H1 (cell line): ENCODE results near the gene DCAF6. TPM values are rescaled to one million over a fixed set of nuclear protein-coding genes. Genes with fewer than 3 reads are reported as not detected.

Source experiments
- CTCF ChIA-PET: fragments of 300-600 bp; sonication (Branson Sonifier 250); formaldehyde crosslinking; loops from one replicate; lab custom pipeline; 2021; ENCODE audit not compliant: partially characterized antibody; lab: Charles Lee
- POLR2A ChIA-PET: fragments of 300-600 bp; sonication (Branson Sonifier 250); formaldehyde crosslinking; loops from one replicate; lab custom pipeline; 2021; ENCODE audit warnings: inconsistent platforms; ENCODE audit not compliant: partially characterized antibody; lab: Charles Lee
- DNase-seq, 2 experiments: peaks; one replicate each; pipeline versions ENCODE4 v3.0.0 to v3.0.0-alpha.2; 2010 to 2022; ENCODE audit warnings: low spot score in 2 of 2, low read depth in 1 of 2, mixed read lengths in 1 of 2
- FAIRE-seq: peaks from 2 replicates; lab custom pipeline; 2011; peaks lifted over from hg19 to GRCh38; lab: Jason Lieb, UNC
- H2AFZ ChIP-seq: 2 replicates; pipeline ENCODE4 v1.8.1; 2012; ENCODE audit warnings: low read length, inconsistent platforms
- H2AK5ac ChIP-seq: 2 replicates; pipeline ENCODE4 v1.6.1; 2013; ENCODE audit warnings: low read depth, low read length
- H2BK120ac ChIP-seq: replicated peaks from 2 replicates; pipeline ENCODE3; 2013; ENCODE audit warnings: low read depth, low read length, inconsistent platforms
- H2BK12ac ChIP-seq: 2 replicates; pipeline ENCODE4 v1.6.1; 2013; ENCODE audit warnings: low read depth, low read length
- H2BK15ac ChIP-seq: 2 replicates; pipeline ENCODE4 v1.6.1; 2013; ENCODE audit warnings: low read length
- H2BK20ac ChIP-seq: 2 replicates; pipeline ENCODE4 v1.6.1; 2013; ENCODE audit warnings: low read length
- H2BK5ac ChIP-seq: 2 replicates; pipeline ENCODE4 v1.6.1; 2013; ENCODE audit warnings: low read depth, low read length
- H3K14ac ChIP-seq: 2 replicates; pipeline ENCODE4 v1.6.1; 2013; ENCODE audit warnings: inconsistent platforms; ENCODE audit not compliant: insufficient read length
- H3K18ac ChIP-seq: 2 replicates; pipeline ENCODE4 v1.6.1; 2013; ENCODE audit warnings: low read length; ENCODE audit errors: extremely low read depth
- H3K23ac ChIP-seq: 2 replicates; pipeline ENCODE4 v1.6.1; 2013; ENCODE audit warnings: inconsistent platforms; ENCODE audit not compliant: insufficient read length
- H3K23me2 ChIP-seq: 2 replicates; pipeline ENCODE4 v1.6.1; 2013; ENCODE audit warnings: low read depth, low read length
- H3K27ac ChIP-seq: 2 replicates; pipeline ENCODE4 v1.6.1; 2011; ENCODE audit warnings: low read depth, low read length, inconsistent platforms
- H3K27me3 ChIP-seq, 4 experiments: replicated peaks in 1 of 4; 1 replicate in 1 of 4; 2 replicates in 3 of 4; pipeline versions ENCODE4 v1.6.1 to v1.8.1; 2011 to 2013; ENCODE audit warnings: low read length in 3 of 4, mild to moderate bottlenecking in 3 of 4, inconsistent platforms in 2 of 4, mixed read lengths in 2 of 4, moderate library complexity in 1 of 4; ENCODE audit not compliant: control insufficient read depth in 3 of 4, insufficient read depth in 3 of 4; ENCODE audit errors: extremely low read depth in 1 of 4
- H3K36me3 ChIP-seq, 4 experiments: 2 replicates each; pipeline versions ENCODE4 v1.6.1 to v1.8.1; 2011 to 2013; ENCODE audit warnings: mild to moderate bottlenecking in 4 of 4, low read length in 3 of 4, moderate library complexity in 2 of 4, control low read depth in 1 of 4, inconsistent platforms in 1 of 4; ENCODE audit not compliant: insufficient read depth in 4 of 4, control insufficient read depth in 2 of 4
- H3K4ac ChIP-seq: replicated peaks from 2 replicates; pipeline ENCODE3; 2013; ENCODE audit warnings: low read length, low read depth, mixed read lengths, inconsistent platforms; ENCODE audit not compliant: insufficient read length
- H3K4me1 ChIP-seq, 4 experiments: replicated peaks in 1 of 4; 1 replicate in 1 of 4; 2 replicates in 3 of 4; pipeline versions ENCODE4 v1.6.1 to v1.8.1; 2011 to 2013; ENCODE audit warnings: low read length in 3 of 4, inconsistent platforms in 2 of 4, mixed read lengths in 1 of 4; ENCODE audit not compliant: insufficient read depth in 4 of 4, control insufficient read depth in 3 of 4
- H3K4me2 ChIP-seq, 2 experiments: 2 replicates each; pipeline versions ENCODE4 v1.6.1 to v1.8.1; 2011 to 2013; ENCODE audit warnings: low read depth in 2 of 2, low read length in 2 of 2, control low read depth in 1 of 2, inconsistent platforms in 1 of 2, mild to moderate bottlenecking in 1 of 2; ENCODE audit not compliant: insufficient read depth in 1 of 2
- H3K4me3 ChIP-seq, 4 experiments: fragments of 200-600, 300-600 bp in 1 of 4; sonication (generic), shearing (Covaris generic), sonication (Bioruptor Twin) in 1 of 4; 2 replicates each; pipeline versions ENCODE4 v1.5.1 to v1.8.1; 2011 to 2016; ENCODE audit warnings: low read length in 4 of 4, low read depth in 3 of 4, control low read depth in 2 of 4, inconsistent platforms in 2 of 4, mild to moderate bottlenecking in 2 of 4, mixed read lengths in 1 of 4, moderate library complexity in 1 of 4; ENCODE audit not compliant: insufficient read depth in 2 of 4; ENCODE audit errors: extremely low read depth in 1 of 4
- H3K56ac ChIP-seq: replicated peaks from 2 replicates; pipeline ENCODE3; 2013; ENCODE audit warnings: low read depth, mild to moderate bottlenecking, mixed read lengths, low read length, inconsistent platforms; ENCODE audit not compliant: insufficient read length
- H3K79me1 ChIP-seq: 2 replicates; pipeline ENCODE4 v1.6.1; 2013; ENCODE audit warnings: low read depth, low read length, control low read depth
- H3K79me2 ChIP-seq, 2 experiments: 2 replicates each; pipeline versions ENCODE4 v1.6.1 to v1.8.1; 2012 to 2013; ENCODE audit warnings: low read length in 2 of 2, mild to moderate bottlenecking in 2 of 2, inconsistent platforms in 1 of 2; ENCODE audit not compliant: insufficient read depth in 2 of 2, control insufficient read depth in 1 of 2
- H3K9ac ChIP-seq, 4 experiments: replicated peaks in 1 of 4; 1 replicate in 1 of 4; 2 replicates in 3 of 4; pipeline versions ENCODE4 v1.6.1 to v1.8.1; 2011 to 2013; ENCODE audit warnings: low read depth in 3 of 4, low read length in 3 of 4, control low read depth in 2 of 4, mild to moderate bottlenecking in 2 of 4, moderate library complexity in 2 of 4, inconsistent platforms in 1 of 4; ENCODE audit errors: extremely low read depth in 1 of 4
- H3K9me3 ChIP-seq, 2 experiments: 2 replicates each; pipeline versions ENCODE4 v1.6.1 to v1.8.1; 2012 to 2013; ENCODE audit warnings: mild to moderate bottlenecking in 2 of 2, moderate library complexity in 2 of 2, control low read depth in 1 of 2, inconsistent platforms in 1 of 2, low read depth in 1 of 2, low read length in 1 of 2, mixed read lengths in 1 of 2; ENCODE audit not compliant: insufficient read depth in 2 of 2
- H4K20me1 ChIP-seq, 2 experiments: replicated peaks in 1 of 2; 2 replicates each; pipeline versions ENCODE3 to v1.8.1; 2011 to 2013; ENCODE audit warnings: inconsistent platforms in 2 of 2, low read length in 2 of 2, mild to moderate bottlenecking in 1 of 2; ENCODE audit not compliant: insufficient read depth in 2 of 2, control insufficient read depth in 1 of 2
- H4K5ac ChIP-seq: 2 replicates; pipeline ENCODE4 v1.6.1; 2013; ENCODE audit warnings: low read length, low read depth, mixed read lengths, inconsistent platforms; ENCODE audit not compliant: insufficient read length
- H4K8ac ChIP-seq: 2 replicates; pipeline ENCODE4 v1.8.0; 2013; ENCODE audit warnings: mild to moderate bottlenecking, moderate library complexity, low read length, inconsistent platforms; ENCODE audit not compliant: insufficient read depth; ENCODE audit errors: extremely low read depth
- H4K91ac ChIP-seq: replicated peaks from 2 replicates; pipeline ENCODE3; 2013; ENCODE audit warnings: low read length, mixed read lengths, inconsistent platforms; ENCODE audit not compliant: insufficient read length
- CBX8 ChIP-seq: fragments of 300-800, 300-1000 bp; sonication (generic); IDR thresholded peaks from 2 replicates; pipeline ENCODE4 v1.7.1; 2016; ENCODE audit warnings: low read depth, low read length, borderline replicate concordance
- CHD1 ChIP-seq: IDR thresholded peaks from 2 replicates; pipeline ENCODE4 v1.6.1; 2012; ENCODE audit warnings: low read depth, low read length, improper control_type of control experiment
- EGR1 ChIP-seq: IDR thresholded peaks from 2 replicates; pipeline ENCODE4 v1.6.1; 2011; ENCODE audit warnings: low read depth, low read length, borderline replicate concordance
- GABPA ChIP-seq: IDR thresholded peaks from 2 replicates; pipeline ENCODE4 v1.6.1; 2011; ENCODE audit warnings: mild to moderate bottlenecking, low read length, moderate library complexity, borderline replicate concordance; ENCODE audit not compliant: insufficient read depth
- GTF2F1 ChIP-seq: IDR thresholded peaks from 2 replicates; pipeline ENCODE4 v1.6.1; 2012; ENCODE audit warnings: low read depth, low read length, improper control_type of control experiment, borderline replicate concordance
- KDM4A ChIP-seq: IDR thresholded peaks from one replicate; pipeline ENCODE4 v1.7.1; 2012; ENCODE audit warnings: low read depth, mild to moderate bottlenecking, moderate library complexity, low read length, inconsistent platforms; ENCODE audit not compliant: severe bottlenecking
- RXRA ChIP-seq: IDR thresholded peaks from 2 replicates; pipeline ENCODE4 v1.6.1; 2011; ENCODE audit warnings: low read depth, mild to moderate bottlenecking, low read length, moderate library complexity; ENCODE audit not compliant: insufficient read depth
- SP4 ChIP-seq: IDR thresholded peaks from 2 replicates; pipeline ENCODE4 v1.6.1; 2012; ENCODE audit warnings: low read length, inconsistent platforms
- TAF1 ChIP-seq: IDR thresholded peaks from 2 replicates; pipeline ENCODE4 v1.6.1; 2011; ENCODE audit warnings: mild to moderate bottlenecking, low read depth, low read length
- ZNF274 ChIP-seq: IDR thresholded peaks from 2 replicates; pipeline ENCODE4 v1.7.0; 2012; ENCODE audit warnings: low read length, borderline replicate concordance; ENCODE audit errors: extremely low read depth
- WGBS, 2 experiments: shearing (Covaris generic) in 1 of 2; methylation state at CpG; one replicate each; pipeline versions ENCODE4 v1.1.6 to v1.1.7; 2013 to 2015; ENCODE audit warnings: low lambda C conversion rate in 2 of 2, mixed read lengths in 2 of 2, inconsistent platforms in 1 of 2, low coverage in 1 of 2, missing lambda C conversion rate in 1 of 2; ENCODE audit not compliant: insufficient replicate concordance in 2 of 2, insufficient coverage in 1 of 2, insufficient read length in 1 of 2; ENCODE audit errors: extremely low coverage in 1 of 2, missing lambda C conversion rate in 1 of 2; 5-methylcytosine and 5-hydroxymethylcytosine counted together
- polyA plus RNA-seq, 7 experiments: library from polyadenylated mRNA; depleted of rRNA in 3 of 7; stranded (reverse) in 5 of 7; unstranded in 2 of 7; fragments of >200 nt in 5 of 7; fragments of 200-250 nt in 2 of 7; gene quantifications; 1 replicate in 5 of 7; 2 replicates in 1 of 7; 4 replicates in 1 of 7; pipeline versions ENCODE4 v1.2.1 to v1.2.3, GENCODE V29; 2011 to 2013; ENCODE audit warnings: missing spikeins in 2 of 7, mixed read lengths in 2 of 7
- total RNA-seq: library from RNA; stranded (reverse); fragmentation: NEBNext Ultra II Directional; extraction: Animal tissue kit (Norgen Biotek cat#: 25700); gene quantifications from 2 replicates; pipeline ENCODE4 v1.2.1, GENCODE V29; 2021

DCAF6 gene
- total and polyA plus RNA-seq, 2 of the 8 experiments (the other 6 are each of a cell fraction or from before 2014, with no cell fraction given), result 12.3 to 17.4 TPM

GRCh38 chr1:167915569-167915968 lies 20.9 kb upstream of the DCAF6 start:
- H3K79me2 ChIP-seq, result no peaks in the 10 kb centered on the region
- no peaks in the 10 kb centered on the region for H3K27me3 ChIP-seq
- H4K91ac ChIP-seq, result no peak overlapping the region
- no peak overlapping the region for H3K4ac ChIP-seq
- no peaks in the 10 kb centered on the region; a peak in 1 of 8 replicates for H3K36me3 ChIP-seq
- H3K9ac ChIP-seq, result no peak overlapping the region
- H3K79me1 ChIP-seq, result no peaks in the 10 kb centered on the region
- no peaks in the 10 kb centered on the region for H4K20me1 ChIP-seq
- H3K27ac ChIP-seq, result no peak overlapping the region
- H2BK5ac ChIP-seq, result no peak overlapping the region
- H3K18ac ChIP-seq, result no peak overlapping the region
- TF ChIP-seq EGR1 (no peak), SP4 (no peak), GTF2F1 (no peak), KDM4A (no peak), ZNF274 (no peak), CHD1 (no peak), CBX8 (no peak), RXRA (no peak), TAF1 (no peak), GABPA (no peak)
- TF ChIP-seq, all 59 proteins: peak for 0
- no peaks in the 10 kb centered on the region for H3K4me1 ChIP-seq
- H2AK5ac ChIP-seq, result no peak overlapping the region
- no peak for FAIRE-seq
- H3K23me2 ChIP-seq, result no peaks in the 10 kb centered on the region
- CTCF ChIA-PET, result interaction anchor here (1.0 to 1.5 kb wide), 2 partner anchors 8 to 20 kb away, joined by 3 to 4 read pairs; partner anchors contain the start of gene DCAF6
- no peak overlapping the region for H3K56ac ChIP-seq
- H3K14ac ChIP-seq, result no peak overlapping the region
- H2BK12ac ChIP-seq, result no peak overlapping the region
- H2BK15ac ChIP-seq, result no peak overlapping the region
- 98% methylated on average over 8 of the region's 8 CpGs; no CpG with 5 or more reads in 1 of the 2 experiments for WGBS, 2 experiments
- H3K4me2 ChIP-seq, result no peak overlapping the region
- H3K23ac ChIP-seq, result no peak overlapping the region
- H3K4me3 ChIP-seq, result no peak overlapping the region
- no peak for DNase-seq
- H2BK20ac ChIP-seq, result no peak overlapping the region
- peaks cover 1% of the 10 kb centered on the region in 2 experiments; a peak in 2 of 4 replicates for H3K9me3 ChIP-seq
- H4K8ac ChIP-seq, result no peak overlapping the region
- no peak overlapping the region for H2AFZ ChIP-seq
- no peak overlapping the region for H2BK120ac ChIP-seq
- H4K5ac ChIP-seq, result no peak overlapping the region
- POLR2A ChIA-PET, result interaction anchor here (1.4 to 4.1 kb wide), 3 partner anchors 11 to 20 kb away, joined by 3 to 22 read pairs (median 7); partner anchors contain the start of gene DCAF6
